ENCODE results near the gene RCE1.

Gene RCE1

GRCh38 chr11:66870616-66871520, 27.6 kb downstream of the RCE1 start:
- DNase-seq = no peak

GRCh38 chr11:66871521-66871901, 28.3 kb downstream of the RCE1 start:
- no peak for DNase-seq

GRCh38 chr11:66874232-66874631, 31.0 kb downstream of the RCE1 start:
- DNase-seq = no peak

DNA sequence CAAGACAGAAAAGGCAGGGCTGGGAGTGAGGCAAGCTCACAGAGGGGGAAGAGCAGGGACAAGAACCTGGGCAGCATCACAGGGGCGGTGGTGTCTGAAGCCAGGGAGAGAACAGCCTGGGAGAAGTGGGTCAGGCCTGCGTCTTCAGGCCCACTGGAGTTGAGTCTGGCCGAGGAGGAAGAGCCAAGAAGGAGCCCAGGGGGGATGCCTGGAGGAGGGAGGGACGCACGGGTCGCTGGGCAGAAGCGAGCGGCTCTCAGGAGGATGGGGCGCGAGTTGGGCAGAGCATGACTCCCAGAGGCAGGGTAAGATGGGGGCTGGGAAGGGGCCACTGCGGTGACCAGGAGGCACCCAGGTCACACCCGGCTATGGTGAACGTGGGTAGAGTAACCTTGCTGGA, 32.1 kb downstream of the RCE1 start:
- DNase-seq = no peak

- DNase-seq = no peak
These were observed 34.5 kb downstream of the RCE1 start for GRCh38 chr11:66877588-66878385.

GRCh38 chr11:66878474-66878873, 35.2 kb downstream of the RCE1 start:
- DNase-seq = no peak

DNA sequence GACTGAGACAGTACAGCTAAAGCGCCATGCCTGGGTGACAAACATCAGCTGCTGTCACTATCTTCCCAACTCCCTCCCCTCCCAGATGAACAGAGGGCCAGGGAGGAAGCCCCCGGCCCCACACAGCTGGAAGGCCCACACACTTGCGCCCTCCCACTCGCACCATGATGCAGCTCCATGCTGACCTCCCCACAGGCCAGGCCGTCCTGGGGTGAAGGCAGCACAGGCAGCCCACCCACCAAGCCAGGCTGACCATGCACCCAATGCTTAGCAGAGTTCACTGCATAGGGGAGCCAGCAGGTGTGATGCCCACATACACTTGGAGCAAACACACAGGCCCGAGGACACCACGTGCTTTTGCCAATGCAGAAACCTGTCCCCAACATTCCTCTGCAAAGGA, 35.8 kb downstream of the RCE1 start:
- no peak for DNase-seq

GRCh38 chr11:66879583-66879982, 36.3 kb downstream of the RCE1 start:
- no peak for DNase-seq

DNA sequence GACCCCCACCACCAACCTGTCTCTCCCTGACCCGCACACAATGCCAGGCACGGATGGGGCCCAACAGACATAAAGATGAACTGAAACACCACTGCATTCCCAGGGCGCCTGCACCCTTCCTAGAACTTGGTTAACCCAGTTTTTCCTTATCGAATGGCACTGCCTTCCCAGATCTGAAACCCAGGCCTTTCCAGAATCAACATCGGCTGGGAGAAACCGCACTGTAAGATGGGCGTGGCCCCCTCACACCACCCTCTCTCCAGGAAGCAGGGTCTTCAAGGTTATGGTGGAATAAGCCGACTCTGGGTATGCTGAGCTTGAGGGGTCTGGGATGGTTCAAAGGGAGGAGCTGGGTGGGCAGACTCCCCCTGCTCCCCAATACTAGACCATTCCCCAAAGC, 36.8 kb downstream of the RCE1 start:
- DNase-seq = no peak

DNA sequence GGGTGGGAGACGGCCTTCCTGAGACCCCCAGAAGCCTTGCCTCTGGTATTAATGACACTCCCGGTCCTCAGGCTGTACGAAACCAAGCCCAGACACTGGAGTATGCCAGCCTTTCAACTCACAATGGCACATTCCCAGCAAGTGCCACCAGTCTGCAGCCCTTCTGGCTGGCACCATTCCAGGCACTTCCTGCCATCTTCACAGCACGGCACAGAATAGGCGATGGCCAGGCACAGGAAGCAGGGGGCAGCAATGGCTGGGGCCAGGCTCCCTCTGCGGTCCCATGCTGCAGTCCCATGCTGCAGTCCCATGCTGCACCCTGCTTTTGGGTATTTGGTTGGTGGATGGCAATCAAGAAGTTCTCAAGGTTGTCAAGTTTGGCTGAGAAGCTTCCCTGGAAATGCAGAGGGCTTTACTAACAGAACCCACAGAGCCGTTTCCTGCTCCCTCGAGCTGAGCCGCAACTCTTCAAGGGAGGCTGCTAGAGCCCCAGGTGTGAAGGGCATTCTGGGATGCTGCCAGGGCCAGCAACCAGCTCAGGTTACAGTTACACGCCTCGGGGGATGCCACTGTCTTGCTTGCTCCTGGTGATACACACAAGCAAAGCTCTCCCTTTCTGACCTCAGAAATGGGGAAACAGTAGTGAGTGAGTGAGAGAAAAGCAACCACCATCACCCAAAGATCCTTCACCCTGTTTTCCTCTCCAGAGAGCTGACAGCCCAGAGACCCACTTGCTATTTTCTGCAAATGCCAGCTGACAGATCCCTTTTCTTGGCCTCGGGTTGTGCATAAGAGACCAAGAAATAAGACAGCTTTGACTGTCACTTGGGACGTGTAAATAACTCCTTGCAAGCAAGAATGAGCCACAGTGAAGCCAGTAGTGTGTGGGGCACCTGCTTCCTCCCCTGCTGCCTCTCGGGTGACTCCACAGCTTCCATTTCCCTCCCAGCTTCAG, 37.5 kb downstream of the RCE1 start:
- peak; percentile 47 for DNase-seq

GRCh38 chr11:66881451-66881835, 38.2 kb downstream of the RCE1 start:
- DNase-seq = no peak

DNA sequence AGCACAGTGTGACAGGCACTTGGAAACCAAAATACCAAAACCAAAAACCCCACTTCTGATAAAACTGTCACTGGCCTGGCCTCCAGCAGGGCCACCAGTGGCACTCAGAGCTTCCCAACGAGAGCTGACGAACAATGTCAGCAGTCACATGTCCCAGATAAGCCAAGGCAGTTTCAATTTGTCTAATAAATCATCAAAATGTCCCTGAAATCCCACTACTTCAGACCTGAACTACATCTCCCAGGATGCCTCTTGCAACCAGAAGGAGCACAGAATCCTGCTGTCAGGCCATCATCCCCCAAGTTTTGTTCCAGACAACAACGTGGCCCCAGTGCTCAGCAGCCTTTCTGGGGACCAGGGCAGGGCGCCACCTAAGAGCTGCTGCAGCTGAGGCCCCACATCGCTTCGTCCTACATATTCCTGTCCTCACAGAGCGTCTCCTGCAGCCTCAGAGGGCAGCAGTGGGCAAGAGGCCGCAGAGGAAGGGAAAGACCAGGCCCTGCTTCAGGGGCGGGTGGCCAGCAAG, 38.7 kb downstream of the RCE1 start:
- peak; percentile 27 for DNase-seq

DNA sequence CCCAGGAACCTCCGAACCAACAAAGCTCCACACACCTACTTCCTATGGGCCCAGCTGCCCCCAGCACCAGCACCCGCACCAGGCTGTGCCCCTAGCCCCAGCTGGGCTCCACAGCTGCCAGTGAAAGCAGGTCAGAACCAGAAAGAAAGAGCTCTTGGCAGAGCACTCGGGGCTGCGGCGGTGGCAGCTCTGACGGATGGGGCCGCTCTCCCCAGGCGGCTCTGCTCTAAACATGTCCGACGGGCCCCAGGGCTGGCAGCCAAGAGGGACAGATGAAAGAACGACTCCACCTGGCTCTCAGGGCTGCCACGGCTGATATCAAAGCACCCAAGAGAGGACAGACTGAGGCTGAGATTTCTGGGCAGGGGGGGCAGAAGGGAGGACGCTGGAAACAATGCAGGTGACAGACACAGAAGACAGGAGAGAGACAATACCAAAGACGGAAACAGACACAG, 39.3 kb downstream of the RCE1 start:
- DNase-seq = no peak

- DNase-seq = peak; percentile 80
These were observed 40.0 kb downstream of the RCE1 start for GRCh38 chr11:66883016-66883965.

- DNase-seq = no peak
These were observed 41.2 kb downstream of the RCE1 start for GRCh38 chr11:66884443-66884842.

DNA sequence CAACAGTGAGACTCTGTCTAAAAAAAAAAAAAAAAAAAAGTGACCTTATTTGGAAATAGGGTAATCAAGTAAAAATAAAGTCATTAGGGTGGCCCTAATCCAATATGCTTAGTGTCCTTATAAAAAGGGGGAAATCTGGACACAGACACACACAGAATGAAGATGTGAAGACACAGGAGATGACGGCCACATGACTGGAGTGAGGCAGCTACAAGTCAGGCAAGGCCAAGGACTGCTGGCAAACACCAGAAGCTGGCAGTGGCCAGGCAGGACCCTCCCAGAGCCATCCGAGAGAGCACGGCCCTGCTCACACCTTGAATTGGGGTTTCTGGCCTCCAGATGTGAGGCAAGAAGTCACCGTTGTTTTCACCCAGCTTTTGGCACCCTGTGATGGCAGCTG, 42.2 kb downstream of the RCE1 start:
- no peak for DNase-seq

- DNase-seq = no peak
These were observed 42.8 kb downstream of the RCE1 start for GRCh38 chr11:66885950-66886440.

DNA sequence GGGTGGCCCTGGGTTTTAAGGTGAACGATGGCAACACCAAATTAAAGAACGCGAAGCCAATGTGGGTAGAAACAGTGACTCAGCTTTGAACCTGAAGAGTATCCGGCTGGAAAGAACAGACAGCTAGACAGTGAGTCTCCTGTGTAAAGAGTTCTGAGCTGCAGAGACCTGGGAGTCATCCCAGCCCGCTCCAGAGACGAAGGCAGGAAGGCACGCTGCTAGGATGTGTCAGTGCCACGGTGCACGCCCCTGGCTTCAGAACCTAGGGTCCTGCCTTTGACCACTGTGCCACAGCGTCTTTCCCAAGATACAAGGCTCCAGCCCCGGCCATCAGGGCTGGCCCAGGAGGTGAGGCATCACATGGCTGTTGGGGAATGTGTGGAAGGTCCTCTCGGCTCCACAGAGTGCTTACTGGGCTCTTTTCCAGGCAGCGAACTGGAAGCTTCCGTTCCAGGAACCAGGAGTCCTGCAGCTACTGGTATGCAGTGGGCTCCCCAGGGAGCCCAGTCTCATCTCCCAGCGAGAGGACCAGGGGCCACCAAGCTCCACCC, 43.5 kb downstream of the RCE1 start:
- no peak for DNase-seq

DNA sequence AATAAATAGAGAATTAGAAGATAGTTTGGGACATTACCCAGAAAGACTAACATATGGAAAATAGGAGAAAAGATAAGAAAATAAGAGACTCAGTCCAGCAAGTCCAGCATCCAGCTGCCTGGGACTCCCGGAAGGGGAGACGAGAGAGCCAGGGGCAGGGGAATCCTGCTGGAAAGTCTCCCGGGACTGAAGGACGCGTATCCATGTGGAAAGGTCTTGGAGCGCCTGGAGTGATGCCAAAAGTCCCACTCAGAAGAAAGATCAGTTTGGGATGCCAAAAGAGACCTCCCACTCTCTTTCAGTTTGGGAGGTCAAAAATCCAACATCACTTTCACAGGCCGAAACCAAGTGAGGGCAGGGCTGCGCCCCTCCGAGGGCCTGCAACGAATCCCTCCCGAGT, 44.3 kb downstream of the RCE1 start:
- no peak for DNase-seq

DNA sequence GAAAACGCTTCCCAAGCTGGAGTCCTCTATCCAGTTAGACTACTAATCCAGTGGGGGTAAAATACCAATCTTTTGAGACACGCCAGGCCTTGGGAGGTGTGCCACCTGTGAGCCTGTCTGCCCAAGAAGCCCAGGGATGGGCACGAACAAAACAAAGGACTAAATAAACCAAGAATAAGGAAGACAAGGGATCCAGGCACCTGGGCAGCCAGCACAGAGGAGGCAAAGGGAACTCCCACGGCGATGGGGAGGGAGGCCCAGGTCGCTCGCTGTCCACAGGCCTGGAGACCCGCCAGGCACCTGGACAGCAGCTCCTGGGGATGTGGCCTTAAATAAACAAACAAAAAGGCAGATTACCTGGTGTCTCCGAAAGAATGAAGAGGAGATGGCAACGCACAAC, 45.0 kb downstream of the RCE1 start:
- DNase-seq = no peak

DNA sequence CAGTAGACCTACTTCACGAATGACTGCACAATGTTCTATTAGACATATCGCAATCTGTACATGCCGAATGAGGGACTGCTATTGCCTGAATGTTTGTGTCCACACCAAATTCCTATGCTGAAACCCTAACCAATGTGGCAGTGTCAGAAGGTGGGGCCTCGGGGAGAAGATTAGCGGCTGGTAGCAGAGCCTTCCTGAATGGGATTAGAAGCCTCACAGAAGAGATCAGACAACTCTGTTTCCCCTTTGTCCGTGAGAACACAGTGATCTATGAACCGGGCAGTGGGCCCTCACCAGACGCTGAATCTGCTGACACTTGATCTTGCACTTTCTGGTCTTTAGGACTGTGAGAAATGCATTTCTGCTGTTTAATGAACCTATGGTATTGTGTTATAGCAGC, 46.7 kb downstream of the RCE1 start:
- no peak for DNase-seq

Data from hematopoietic multipotent progenitor cell treated with erythropoietin and hydrocortisone succinate and interleukin-3 and kit ligand, for 6 days (in vitro differentiated cells).